ENCODE results near the gene ANO7.

The ANO7 gene

DNA sequence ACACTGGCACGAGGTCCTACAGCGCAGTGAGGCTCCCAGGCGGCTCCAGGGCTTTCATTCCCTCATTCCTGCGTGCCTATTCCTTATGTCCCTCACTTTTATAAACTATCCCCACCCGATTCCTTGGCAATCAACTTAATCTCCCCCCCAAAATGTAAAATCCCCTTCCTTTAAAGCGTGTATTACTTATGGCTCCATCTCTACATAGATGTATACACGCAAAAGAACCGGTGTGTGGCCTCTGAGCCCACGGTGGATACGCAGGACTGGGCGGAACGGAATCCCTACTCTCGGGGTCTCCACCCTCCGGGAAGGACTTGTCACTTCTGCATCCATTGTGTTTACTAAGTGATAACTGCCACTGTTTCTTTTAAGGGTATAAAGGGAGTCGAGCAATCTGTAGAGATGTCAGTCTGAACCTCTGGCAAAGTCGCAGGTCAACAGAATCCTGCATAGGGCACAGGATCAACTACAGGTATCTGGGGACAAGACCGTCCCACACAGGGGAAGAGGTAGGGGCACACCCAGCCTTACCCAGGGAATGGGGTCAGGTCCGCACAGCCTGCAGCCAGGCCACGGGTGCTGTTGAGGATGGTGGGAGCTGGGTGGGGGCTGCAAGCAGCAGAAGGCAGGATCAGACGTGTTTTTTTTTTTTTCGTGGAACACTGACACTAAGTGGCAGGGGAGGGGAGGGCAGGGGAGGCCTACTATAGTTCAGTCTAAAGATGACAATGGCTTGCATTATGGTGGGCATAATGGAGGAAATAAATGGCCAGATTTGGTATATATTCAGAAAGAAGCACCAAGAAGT lies 84.9 kb downstream of the ANO7 start:
- DNase-seq (ENCODE audit: low read depth), result no peak

DNA sequence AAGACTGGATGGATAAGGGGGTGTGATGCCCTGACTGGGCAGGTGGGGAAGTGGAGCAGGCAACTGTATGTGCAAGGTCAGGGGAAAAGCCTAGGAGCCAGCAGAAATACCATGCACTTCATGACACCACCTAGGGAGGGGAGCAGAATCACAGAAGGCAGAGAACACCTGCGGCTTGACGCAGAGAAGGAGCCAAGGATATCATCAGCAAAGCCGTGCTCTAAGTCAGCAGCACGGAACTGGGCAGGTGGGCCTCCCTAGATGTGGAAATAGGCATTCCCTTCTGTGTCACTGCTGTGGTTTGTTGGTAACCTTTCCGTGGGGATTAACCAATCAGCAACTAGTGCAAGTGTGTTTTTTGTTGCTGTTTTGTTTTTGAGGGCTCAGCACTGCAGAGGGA lies 85.7 kb downstream of the ANO7 start:
- DNase-seq (ENCODE audit: low read depth), result no peak

Data from activated T-cell treated with anti-CD3 and anti-CD28 coated beads for 1 hour (primary cell).